ENCODE results near the gene JMJD8. TPM values are rescaled to one million over a fixed set of nuclear protein-coding genes. Genes with fewer than 3 reads are reported as not detected.

The JMJD8 gene
- total and polyA plus RNA-seq, 9 of the 15 experiments (the other 6 are each of a cell fraction or from before 2014, with no cell fraction given), result 1.2 to 50.6 (median 29.3) TPM

GRCh38 chr16:727291-727977, 43.3 kb upstream of the JMJD8 start (continued):
- TF ChIP-seq ZNF511 (CRISPR knock-in tag; IDR thresholded peaks at IDR 0.05) (0 out of 2 replicates have a peak, but pooled peaks have one; percentile 9), SRSF7 (optimal IDR thresholded peaks at IDR 0.05; ENCODE audit: low read depth, low read length) (no peak), FOXM1 (IDR thresholded peaks at IDR 0.05; ENCODE audit: low read depth) (no peak), FOXM1 (CRISPR knock-in tag; IDR thresholded peaks at IDR 0.05; ENCODE audit: low read depth) (0 out of 2 replicates have a peak, but pooled peaks have one; percentile 46), NR2C1 (IDR thresholded peaks at IDR 0.05) (no peak), NR2C1 (tag; IDR thresholded peaks at IDR 0.05) (0 out of 2 replicates have a peak, but pooled peaks have one; percentile 6), MTA2 (IDR thresholded peaks at IDR 0.05; ENCODE audit: low read depth) (0 out of 2 replicates have a peak, but pooled peaks have one; percentile 29), ID3 (CRISPR knock-in tag; IDR thresholded peaks at IDR 0.05) (no peak), ID3 (tag; IDR thresholded peaks at IDR 0.05) (peak; percentile 75; the same call in 1 of the 2 replicates), MYNN (IDR thresholded peaks at IDR 0.05) (peak; percentile 40; the same call in 1 of the 2 replicates), MYNN (CRISPR knock-in tag; IDR thresholded peaks at IDR 0.05) (no peak), CHD1 (IDR thresholded peaks at IDR 0.05; ENCODE audit: low read length) (peak; percentile 87), MAX (CRISPR knock-in tag; IDR thresholded peaks at IDR 0.05) (peak; percentile 77), CAMTA2 (CRISPR knock-in tag; conservative IDR thresholded peaks at IDR 0.05) (no peak), ETS2 (tag; IDR thresholded peaks at IDR 0.05; ENCODE audit: borderline replicate concordance, poor library complexity, severe bottlenecking) (no peak), RBFOX2 (IDR thresholded peaks at IDR 0.05; ENCODE audit: low read depth, low read length) (peak; percentile 64), E2F1 (CRISPR knock-in tag; IDR thresholded peaks at IDR 0.05) (0 out of 2 replicates have a peak, but pooled peaks have one; percentile 39), ZBTB8A (IDR thresholded peaks at IDR 0.05; ENCODE audit: partially characterized antibody) (no peak), SPI1 (IDR thresholded peaks at IDR 0.05; ENCODE audit: borderline replicate concordance, low read depth, low read length) (no peak), LARP7 (IDR thresholded peaks at IDR 0.05) (no peak), ZNF124 (CRISPR knock-in tag; IDR thresholded peaks at IDR 0.05) (no peak), ZNF274 (IDR thresholded peaks at IDR 0.05; ENCODE audit: borderline replicate concordance, low read depth, low read length) (no peak; the same call in 1 of the 2 replicates)
- TF ChIP-seq, protein P1, sequence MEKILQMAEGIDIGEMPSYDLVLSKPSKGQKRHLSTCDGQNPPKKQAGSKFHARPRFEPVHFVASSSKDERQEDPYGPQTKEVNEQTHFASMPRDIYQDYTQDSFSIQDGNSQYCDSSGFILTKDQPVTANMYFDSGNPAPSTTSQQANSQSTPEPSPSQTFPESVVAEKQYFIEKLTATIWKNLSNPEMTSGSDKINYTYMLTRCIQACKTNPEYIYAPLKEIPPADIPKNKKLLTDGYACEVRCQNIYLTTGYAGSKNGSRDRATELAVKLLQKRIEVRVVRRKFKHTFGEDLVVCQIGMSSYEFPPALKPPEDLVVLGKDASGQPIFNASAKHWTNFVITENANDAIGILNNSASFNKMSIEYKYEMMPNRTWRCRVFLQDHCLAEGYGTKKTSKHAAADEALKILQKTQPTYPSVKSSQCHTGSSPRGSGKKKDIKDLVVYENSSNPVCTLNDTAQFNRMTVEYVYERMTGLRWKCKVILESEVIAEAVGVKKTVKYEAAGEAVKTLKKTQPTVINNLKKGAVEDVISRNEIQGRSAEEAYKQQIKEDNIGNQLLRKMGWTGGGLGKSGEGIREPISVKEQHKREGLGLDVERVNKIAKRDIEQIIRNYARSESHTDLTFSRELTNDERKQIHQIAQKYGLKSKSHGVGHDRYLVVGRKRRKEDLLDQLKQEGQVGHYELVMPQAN (IDR thresholded peaks at IDR 0.05; ENCODE audit: borderline replicate concordance), result 0 out of 2 replicates have a peak, but pooled peaks have one; percentile 51
- TF ChIP-seq, protein P2, sequence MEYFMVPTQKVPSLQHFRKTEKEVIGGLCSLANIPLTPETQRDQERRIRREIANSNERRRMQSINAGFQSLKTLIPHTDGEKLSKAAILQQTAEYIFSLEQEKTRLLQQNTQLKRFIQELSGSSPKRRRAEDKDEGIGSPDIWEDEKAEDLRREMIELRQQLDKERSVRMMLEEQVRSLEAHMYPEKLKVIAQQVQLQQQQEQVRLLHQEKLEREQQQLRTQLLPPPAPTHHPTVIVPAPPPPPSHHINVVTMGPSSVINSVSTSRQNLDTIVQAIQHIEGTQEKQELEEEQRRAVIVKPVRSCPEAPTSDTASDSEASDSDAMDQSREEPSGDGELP (CRISPR knock-in tag; IDR thresholded peaks at IDR 0.05; ENCODE audit: borderline replicate concordance), result peak; percentile 59

All from K562 (cell line).